Measurements from ENCODE around the gene UGT1A8.
"Not testable (repeated sequence)": the region's sequence is repeated elsewhere in the genome, so short reads cannot be mapped to it uniquely, and the experiment has no call there.

The UGT1A8 gene

DNA sequence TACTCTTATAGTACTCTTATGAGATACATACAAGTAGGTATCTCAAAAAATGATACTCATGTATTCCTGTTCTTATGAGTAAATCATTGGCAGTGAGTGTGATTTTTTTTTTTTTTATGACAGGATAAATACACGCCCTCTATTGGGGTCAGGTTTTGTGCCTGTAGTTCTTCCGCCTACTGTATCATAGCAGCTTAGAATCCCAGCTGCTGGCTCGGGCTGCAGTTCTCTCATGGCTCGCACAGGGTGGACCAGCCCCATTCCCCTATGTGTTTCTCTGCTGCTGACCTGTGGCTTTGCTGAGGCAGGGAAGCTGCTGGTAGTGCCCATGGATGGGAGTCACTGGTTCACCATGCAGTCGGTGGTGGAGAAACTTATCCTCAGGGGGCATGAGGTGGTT is at the start of gene UGT1A8:
TSS of gene UGT1A8 (plus strand) at position 158 of the 400 bp plus-strand sequence. CDS start at position 233, 75 bp downstream.
- H3K27me3 Mint-ChIP-seq (ENCODE audit: low read depth, poor library complexity): peaks cover 20% of the 10 kb centered on the region
- peaks cover 45% of the 10 kb centered on the region for H3K9me3 Mint-ChIP-seq
- H3K4me3 Mint-ChIP-seq; H3K4me1 Mint-ChIP-seq; H3K36me3 Mint-ChIP-seq (ENCODE audit: low read depth); DNase-seq; H3K27ac Mint-ChIP-seq: not testable (repeated sequence)

DNA sequence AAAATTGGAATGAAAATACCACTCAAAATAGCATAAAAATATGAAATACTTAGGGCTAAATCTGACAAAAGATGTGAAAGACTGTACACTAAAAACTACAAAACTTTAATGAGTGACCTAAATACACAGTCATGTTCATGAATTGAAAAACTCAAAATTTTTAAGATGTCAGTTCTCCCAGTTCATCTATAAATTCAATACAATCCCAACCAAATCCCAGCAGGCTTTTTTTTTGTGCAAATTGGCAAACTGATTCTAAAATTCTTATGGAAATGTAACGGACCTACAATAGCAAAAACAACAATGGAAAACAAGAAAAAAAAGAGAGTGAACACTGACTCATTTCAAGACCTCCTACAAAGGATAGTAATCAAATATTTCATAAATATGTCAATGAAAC is 46.4 kb upstream of the UGT1A8 start:
- no peak overlapping the region for H3K27ac Mint-ChIP-seq
- peaks cover 14% of the 10 kb centered on the region for H3K27me3 Mint-ChIP-seq (ENCODE audit: low read depth, poor library complexity)
- peaks cover 5% of the 10 kb centered on the region for H3K9me3 Mint-ChIP-seq
- TF ChIP-seq, protein P1, sequence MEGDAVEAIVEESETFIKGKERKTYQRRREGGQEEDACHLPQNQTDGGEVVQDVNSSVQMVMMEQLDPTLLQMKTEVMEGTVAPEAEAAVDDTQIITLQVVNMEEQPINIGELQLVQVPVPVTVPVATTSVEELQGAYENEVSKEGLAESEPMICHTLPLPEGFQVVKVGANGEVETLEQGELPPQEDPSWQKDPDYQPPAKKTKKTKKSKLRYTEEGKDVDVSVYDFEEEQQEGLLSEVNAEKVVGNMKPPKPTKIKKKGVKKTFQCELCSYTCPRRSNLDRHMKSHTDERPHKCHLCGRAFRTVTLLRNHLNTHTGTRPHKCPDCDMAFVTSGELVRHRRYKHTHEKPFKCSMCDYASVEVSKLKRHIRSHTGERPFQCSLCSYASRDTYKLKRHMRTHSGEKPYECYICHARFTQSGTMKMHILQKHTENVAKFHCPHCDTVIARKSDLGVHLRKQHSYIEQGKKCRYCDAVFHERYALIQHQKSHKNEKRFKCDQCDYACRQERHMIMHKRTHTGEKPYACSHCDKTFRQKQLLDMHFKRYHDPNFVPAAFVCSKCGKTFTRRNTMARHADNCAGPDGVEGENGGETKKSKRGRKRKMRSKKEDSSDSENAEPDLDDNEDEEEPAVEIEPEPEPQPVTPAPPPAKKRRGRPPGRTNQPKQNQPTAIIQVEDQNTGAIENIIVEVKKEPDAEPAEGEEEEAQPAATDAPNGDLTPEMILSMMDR (IDR thresholded peaks at IDR 0.05): no peak
- no peak for DNase-seq
- no peak overlapping the region for H3K4me3 Mint-ChIP-seq
- H3K4me1 Mint-ChIP-seq: peaks cover under 1% of the 10 kb centered on the region
- H3K36me3 Mint-ChIP-seq (ENCODE audit: low read depth): no peaks in the 10 kb centered on the region

DNA sequence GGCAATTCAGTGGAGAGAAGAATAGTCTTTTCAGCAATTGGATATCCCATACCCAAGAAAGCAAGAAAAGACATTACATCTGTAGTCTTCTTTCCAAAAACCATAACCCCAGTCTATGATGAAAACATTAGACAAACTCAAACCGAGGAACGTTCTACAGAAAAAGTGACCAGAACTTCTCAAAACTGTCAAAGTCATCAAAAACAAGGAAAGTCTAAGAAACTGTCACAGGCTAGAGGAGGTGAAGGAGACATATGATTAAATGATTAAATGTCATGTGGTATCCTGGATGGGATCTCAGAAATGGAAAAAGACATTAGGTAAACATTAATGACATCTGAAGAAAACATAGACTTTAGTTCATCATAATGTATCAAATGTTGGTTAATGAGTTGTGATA is 46.0 kb upstream of the UGT1A8 start:
- H3K4me3 Mint-ChIP-seq: no peak overlapping the region
- TF ChIP-seq, protein P1 (IDR thresholded peaks at IDR 0.05): no peak
- H3K9me3 Mint-ChIP-seq: peaks cover 5% of the 10 kb centered on the region
- H3K27ac Mint-ChIP-seq: no peak overlapping the region
- no peaks in the 10 kb centered on the region for H3K36me3 Mint-ChIP-seq (ENCODE audit: low read depth)
- H3K27me3 Mint-ChIP-seq (ENCODE audit: low read depth, poor library complexity): peaks cover 14% of the 10 kb centered on the region
- no peaks in the 10 kb centered on the region for H3K4me1 Mint-ChIP-seq
- DNase-seq: no peak

DNA sequence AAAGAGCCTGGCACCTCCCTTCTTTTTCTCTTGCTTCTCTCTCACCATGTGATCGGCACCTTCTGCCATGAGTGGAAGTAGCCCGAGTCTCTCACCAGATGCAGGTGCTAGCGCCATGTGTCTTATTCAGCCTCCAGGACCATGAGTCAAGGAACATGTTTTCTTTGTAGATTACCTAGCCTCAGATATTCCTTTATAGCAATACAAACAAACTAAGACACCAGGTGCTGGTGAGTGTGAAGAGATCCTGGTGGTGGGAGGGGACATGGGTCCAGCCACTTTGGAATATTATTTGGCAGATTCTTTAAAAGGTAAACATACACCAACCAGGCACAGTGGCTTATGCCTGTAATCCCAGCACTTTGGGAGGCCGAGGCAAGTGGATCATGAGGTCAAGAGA is 45.0 kb upstream of the UGT1A8 start:
- Mint-ChIP-seq H3K9me3 (peaks cover 16% of the 10 kb centered on the region), H3K27ac (no peak overlapping the region), H3K4me1 (no peaks in the 10 kb centered on the region), H3K27me3 (ENCODE audit: low read depth, poor library complexity) (peaks cover 14% of the 10 kb centered on the region), H3K4me3 (no peak overlapping the region), H3K36me3 (ENCODE audit: low read depth) (peaks cover 4% of the 10 kb centered on the region)
- no peak for DNase-seq
- TF ChIP-seq, protein P1 (IDR thresholded peaks at IDR 0.05): no peak

GRCh38 chr2:233577341-233577740 is 40.1 kb upstream of the UGT1A8 start:
- H3K4me1 Mint-ChIP-seq; H3K36me3 Mint-ChIP-seq (ENCODE audit: low read depth); H3K27me3 Mint-ChIP-seq (ENCODE audit: low read depth, poor library complexity); DNase-seq; H3K4me3 Mint-ChIP-seq; H3K27ac Mint-ChIP-seq: not testable (repeated sequence)
- H3K9me3 Mint-ChIP-seq: peaks cover 16% of the 10 kb centered on the region

DNA sequence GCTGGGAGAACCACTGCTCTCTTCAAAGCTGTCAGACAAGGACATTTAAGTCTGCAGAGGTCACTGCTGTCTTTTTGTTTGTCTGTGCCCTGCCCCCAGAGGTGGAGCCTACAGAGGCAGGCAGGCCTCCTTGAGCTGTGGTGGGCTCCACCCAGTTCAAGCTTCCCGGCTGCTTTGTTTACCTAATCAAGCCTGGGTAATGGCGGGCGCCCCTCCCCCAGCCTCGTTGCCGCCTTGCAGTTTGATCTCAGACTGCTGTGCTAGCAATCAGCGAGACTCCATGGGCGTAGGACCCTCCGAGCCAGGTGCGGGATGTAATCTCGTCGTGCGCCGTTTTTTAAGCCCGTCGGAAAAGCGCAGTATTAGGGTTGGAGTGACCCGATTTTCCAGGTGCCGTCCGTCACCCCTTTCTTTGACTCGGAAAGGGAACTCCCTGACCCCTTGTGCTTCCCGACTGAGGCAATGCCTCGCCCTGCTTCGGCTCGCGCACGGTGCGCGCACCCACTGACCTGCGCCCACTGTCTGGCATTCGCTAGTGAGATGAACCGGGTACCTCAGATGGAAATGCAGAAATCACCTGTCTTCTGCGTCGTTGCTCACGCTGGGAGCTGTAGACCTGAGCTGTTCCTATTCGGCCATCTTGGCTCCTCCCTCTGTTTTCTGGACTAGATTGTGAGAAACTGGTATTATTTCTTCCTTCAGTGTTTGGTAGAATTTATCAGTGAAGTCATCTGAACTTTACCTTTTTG is 34.0 kb upstream of the UGT1A8 start:
- not testable (repeated sequence) for H3K4me3 Mint-ChIP-seq; H3K27me3 Mint-ChIP-seq (ENCODE audit: low read depth, poor library complexity); DNase-seq; H3K36me3 Mint-ChIP-seq (ENCODE audit: low read depth); H3K27ac Mint-ChIP-seq
- Mint-ChIP-seq H3K9me3 (peaks cover 19% of the 10 kb centered on the region), H3K4me1 (peaks cover 11% of the 10 kb centered on the region)

GRCh38 chr2:233584210-233584609 is 33.2 kb upstream of the UGT1A8 start:
- Mint-ChIP-seq H3K4me3 (no peak overlapping the region), H3K9me3 (peaks cover 19% of the 10 kb centered on the region), H3K27ac (no peak overlapping the region), H3K36me3 (ENCODE audit: low read depth) (peaks cover 9% of the 10 kb centered on the region), H3K27me3 (ENCODE audit: low read depth, poor library complexity) (peaks cover 3% of the 10 kb centered on the region), H3K4me1 (peaks cover 11% of the 10 kb centered on the region)
- TF ChIP-seq, protein P1 (IDR thresholded peaks at IDR 0.05): no peak
- DNase-seq: no peak

Measured in nephron progenitor cell (in vitro differentiated cells).